DND-41 (cell line): ENCODE results near the gene TNFRSF8.

ENCODE experiments used
- CTCF ChIP-seq: IDR thresholded peaks from 2 replicates; pipeline ENCODE4 v1.5.1; 2012; ENCODE audit warnings: borderline replicate concordance, low read length, moderate library complexity, mild to moderate bottlenecking; ENCODE audit not compliant: poor library complexity, severe bottlenecking; ENCODE audit errors: extremely low read depth
- EZH2 ChIP-seq: IDR thresholded peaks from 3 replicates; pipeline ENCODE4 v1.6.1; 2012; ENCODE audit warnings: borderline replicate concordance, low read depth, mild to moderate bottlenecking, moderate library complexity, low read length, inconsistent platforms; ENCODE audit not compliant: severe bottlenecking

- TF ChIP-seq CTCF (no peak), EZH2 (no peak)
These were observed 14.7 kb upstream of the TNFRSF8 start for GRCh38 chr1:12048372-12048771.
